HG03571 (cell line): ENCODE results near the gene KRT73.
"Not testable (repeated sequence)": the region's sequence is repeated elsewhere in the genome, so short reads cannot be mapped to it uniquely, and the experiment has no call there.

ENCODE experiments used
- ATAC-seq: cut with Tn5 transposase; IDR thresholded peaks from one replicate; pipeline ENCODE4 v1.9.1; 2021; ENCODE audit not compliant: unreplicated experiment

Gene KRT73

DNA sequence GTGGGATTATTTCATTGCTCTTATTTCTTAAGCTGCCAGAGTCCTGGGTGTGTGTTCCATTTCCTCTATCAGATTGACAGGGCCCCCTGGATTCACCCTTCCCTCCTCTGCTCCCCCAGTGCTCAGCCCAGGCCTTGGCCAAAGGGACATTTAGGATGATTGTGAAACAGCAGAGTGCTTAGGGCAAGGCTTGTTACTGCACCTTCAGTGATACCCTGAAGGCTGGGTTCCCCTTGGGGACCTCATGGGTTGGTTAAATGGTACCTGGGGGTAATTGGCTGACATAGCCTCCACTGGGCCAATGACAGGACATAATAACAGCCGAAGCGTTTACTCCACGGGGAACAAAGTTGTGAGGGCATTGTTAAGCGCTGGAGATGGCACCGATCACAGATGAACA lies 15.8 kb downstream of the KRT73 start:
- ATAC-seq: no peak

DNA sequence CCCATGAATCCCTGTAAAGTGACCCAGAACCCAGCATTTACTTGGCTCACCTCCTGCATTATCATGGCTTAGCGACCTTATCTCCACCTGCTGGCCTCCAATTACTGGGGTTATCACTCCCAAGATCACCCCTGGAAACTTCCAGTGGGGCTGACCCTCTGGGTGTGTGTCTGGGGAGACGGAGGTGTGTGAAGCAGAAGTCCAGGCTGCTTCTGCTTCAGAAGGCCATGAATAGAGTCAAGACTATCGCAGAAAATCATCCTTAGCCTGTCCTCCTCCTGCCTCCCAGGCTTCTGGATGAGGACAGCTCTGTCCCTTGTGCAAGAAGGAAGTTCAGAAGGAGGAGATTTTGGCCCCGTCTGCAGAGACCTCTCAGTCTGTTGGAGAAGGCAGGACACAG lies 16.7 kb downstream of the KRT73 start:
- ATAC-seq: no peak

DNA sequence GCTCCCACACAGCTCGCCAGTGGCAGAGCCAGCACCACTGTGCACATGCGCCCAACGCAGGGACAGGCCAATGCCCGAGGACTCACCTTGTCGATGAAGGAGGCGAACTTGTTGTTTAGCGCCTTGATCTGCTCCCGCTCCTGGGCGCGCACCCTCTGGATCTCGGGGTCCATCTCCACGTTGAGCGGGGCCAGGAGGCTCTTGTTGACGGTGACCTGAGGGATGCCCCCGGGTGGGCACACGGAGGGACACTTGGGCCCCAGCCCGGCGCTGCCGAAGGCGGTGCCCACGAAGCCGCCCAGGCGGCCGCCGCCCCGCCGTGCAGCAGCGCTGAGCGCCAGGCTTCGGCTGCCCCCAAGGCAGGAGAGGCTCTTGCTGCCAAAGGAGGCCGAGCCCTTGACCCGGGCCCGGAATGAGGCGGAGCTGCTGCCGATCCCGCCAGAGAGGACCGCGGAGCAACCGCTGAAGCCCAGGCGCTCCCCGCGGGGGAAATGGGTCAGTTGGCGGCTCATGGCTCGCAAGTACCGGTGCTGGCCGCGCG lies 17.3 kb downstream of the KRT73 start, which contains the start of gene KRT72:
KRT72 (minus strand) TSS at position 523 of the 541 bp plus-strand sequence; CDS start at position 512, 11 bp downstream.
- ATAC-seq: no peak

DNA sequence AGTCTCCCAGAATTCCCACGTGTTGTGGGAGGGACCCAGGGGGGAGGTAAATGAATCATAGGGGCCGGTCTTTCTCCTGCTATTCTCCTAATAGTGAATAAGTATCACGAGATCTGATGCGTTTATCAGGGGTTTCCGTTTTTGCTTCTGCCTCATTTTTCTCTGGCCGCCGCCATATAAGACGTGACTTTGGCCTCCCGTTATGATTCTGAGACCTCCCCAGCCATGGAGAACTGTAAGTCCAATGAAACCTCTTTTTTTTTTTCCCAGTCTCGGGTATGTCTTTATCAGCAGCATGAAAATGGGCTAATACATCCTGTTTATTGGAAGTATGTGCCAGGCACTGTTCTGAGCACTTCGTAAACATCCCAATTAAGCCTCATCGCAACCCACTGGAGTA lies 17.9 kb downstream of the KRT73 start:
- no peak for ATAC-seq

DNA sequence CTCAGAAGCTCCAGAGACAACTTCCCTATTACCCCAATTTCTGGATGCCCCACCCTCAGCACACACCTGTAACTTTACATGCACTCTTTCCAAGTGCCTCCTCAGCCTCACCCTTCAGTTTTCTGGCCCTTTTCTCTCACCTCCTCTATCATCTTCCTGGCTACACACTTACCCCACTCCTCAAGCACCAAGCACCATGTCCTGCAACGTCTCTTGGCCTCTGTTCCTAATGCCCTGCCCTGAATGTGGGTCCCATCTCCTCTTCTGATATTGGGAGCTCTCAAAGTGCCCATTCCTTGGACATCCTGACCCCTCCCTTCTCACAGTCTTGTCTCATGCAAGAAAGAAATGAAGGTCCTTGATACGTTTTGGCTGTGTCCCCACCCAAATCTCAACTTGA lies 18.3 kb downstream of the KRT73 start:
- ATAC-seq: no peak

DNA sequence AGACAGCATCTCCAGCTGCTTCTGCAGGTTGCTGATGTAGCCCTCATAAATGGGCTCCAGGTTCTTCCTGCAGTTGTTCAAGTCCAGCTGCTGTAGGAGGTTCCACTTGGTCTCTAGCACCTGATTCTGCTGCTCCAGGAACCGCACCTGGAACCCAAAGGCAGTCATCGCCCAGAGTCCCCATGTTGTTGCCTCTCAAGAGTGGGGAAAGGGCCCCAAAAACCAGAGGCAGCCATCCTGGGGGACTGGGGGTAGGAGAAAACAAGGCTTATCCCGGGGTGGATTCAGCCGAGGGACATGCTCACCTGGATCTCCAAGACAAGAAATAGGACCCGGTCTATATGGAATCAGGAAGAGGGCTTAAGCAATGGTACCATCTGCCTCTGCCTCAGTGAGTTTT lies 19.4 kb downstream of the KRT73 start:
- ATAC-seq: no peak

DNA sequence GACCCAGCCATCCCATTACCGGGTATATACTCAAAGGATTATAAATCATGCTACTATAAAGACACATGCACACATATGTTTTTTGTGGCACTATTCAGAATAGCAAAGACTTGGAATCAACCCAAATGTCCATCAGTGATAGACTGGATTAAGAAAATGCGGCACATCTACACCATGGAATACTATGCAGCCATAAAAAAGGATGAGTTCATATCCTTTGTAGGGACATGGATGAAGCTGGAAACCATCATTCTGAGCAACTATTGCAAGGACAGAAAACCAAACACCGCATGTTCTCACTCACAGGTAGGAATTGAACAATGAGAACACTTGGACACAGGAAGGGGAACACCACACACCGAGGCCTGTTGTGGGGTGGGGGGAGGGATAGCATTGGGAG lies 24.1 kb downstream of the KRT73 start:
- not testable (repeated sequence) for ATAC-seq

DNA sequence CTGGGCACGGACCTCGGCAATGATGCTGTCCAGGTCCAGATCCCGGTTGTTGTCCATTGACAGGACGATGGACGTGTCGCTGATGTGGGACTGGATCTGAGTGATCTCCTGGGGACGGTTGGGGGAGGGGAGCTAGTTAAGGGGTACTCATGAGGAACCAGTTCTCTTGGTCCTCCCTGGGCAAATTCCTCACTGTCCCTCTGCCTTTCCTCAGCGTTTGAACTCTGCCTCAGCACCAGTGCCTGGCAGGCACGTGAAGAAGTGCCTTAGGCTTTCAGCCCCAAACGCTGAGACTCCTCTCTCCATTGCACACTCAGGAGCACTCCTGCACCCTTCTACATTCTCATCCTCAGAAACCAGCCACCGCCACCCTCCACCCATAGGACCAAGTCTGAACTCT lies 26.8 kb downstream of the KRT73 start:
- ATAC-seq: no peak

DNA sequence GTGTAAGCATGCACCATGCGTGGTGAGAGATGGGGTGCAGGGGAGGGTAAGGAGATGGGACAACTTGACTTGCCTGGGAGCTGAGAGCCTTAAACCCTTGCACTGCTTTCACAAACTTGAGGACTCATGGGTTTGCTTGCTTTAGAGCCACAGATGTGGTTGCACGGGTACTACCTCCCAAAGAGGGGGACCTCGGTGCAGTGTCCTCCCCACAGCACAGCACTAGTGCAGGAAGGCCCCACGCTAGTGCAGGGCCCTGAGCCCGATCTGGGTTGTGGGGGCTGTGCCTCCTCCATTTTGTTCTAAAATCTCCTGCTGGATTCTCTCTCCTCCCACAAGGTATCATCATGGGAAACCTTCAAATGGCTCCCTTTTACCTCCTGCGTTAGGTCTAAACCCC lies 28.3 kb downstream of the KRT73 start:
- ATAC-seq: no peak

DNA sequence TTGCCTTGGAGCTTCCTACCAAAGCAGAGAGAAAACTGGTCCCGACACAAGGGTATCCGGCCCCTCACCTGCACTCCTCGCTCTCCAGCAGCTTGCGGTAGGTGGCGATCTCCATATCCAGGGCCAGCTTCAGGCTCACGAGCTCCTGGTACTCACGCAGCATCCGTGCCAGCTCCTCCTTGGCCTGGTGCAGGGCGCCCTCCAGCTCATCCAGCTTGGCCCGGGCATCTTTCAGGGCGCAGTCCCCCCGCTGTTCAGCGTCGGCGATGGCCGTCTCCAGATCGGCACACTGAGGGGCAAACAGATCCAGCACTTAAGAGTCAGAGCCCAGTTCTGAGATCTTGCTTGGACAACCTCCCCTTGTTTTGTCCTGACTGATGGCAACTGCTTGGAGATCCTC lies 30.8 kb downstream of the KRT73 start:
- ATAC-seq: no peak

DNA sequence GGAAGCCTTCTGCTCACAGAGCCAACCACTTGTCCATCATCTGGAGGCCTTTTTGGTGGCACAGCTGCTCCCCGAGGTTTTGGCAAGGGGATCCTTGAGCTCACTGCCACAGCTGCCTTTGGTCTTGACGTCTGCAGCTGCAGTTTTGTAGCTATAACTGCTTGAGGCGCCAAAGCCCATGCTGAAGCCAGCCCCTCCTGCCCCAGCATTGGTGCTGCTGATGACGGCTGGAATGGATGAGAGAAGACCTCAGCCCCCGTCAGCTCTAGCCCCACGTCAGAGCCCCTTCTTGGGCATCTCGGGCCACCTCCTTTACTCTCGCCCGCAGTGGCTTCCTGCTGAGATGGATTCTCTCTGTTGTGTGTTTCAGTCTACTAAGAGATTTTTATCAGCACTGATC lies 32.4 kb downstream of the KRT73 start:
- no peak for ATAC-seq

DNA sequence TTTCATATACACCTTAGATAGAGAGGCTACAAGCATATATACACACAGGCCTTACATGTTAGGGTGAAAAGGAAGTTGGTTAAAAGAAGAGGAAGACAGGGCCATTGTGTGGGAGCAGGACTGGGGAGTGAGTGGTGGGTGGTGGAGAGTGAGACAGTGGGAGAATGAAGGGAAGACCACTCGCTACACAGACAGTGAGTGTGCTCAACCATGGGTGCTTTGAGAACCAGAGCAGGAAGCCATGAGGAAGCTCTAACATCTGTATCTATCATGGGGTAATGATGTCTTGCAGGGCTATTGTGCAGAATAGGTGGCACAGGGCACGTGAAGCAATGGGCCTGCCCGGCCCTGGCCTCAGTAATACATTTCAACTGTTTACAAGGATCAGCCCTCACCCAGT lies 33.3 kb downstream of the KRT73 start:
- no peak for ATAC-seq

DNA sequence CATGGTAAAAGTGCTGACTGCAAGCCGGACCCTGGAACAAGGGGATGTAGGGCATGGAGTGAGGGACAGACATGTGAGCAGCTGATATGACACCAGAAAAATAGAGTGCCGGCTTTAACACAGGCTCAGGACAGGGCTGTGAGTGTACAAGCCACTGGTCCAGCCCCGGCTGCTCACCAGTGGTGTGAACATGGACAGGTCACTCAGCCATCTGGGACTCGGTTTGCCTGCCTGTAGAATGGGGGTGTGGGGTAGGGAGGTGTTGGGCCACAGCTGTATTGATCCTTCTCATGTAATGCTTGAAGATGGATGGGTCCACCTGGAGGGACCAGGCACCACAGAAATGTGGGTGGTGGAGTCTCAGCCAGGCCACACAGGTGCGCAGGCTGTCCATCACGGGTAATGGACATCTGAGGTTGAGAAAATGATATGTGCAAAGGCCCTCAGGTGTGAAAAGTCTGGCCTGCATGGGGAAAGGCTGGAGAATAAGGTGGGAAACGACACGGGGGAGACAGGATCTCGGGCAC lies 34.1 kb downstream of the KRT73 start:
- no peak for ATAC-seq

DNA sequence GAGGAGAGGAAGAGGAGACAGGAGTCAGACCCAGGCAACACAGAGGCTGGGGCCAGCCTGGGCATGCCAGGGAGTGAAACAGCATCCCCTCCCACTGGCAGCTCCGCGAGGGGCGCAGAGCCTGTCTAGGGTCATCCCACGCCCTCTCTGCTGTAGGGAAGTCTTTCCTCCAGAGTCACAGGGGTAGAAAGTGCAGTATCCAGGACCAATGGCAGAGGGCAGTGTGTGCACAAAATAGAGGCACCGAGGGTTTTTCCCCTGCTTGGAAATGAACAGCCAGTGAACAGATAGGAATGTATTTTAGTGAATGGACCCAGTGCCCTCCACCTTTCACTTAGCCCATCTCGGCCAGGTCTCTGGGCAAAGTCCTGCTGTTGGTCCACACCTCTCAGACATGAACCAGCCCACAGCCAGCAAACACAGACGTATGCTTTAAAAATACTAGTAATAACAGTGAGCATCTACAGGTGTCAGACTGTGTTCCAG lies 35.3 kb downstream of the KRT73 start:
- no peak for ATAC-seq

DNA sequence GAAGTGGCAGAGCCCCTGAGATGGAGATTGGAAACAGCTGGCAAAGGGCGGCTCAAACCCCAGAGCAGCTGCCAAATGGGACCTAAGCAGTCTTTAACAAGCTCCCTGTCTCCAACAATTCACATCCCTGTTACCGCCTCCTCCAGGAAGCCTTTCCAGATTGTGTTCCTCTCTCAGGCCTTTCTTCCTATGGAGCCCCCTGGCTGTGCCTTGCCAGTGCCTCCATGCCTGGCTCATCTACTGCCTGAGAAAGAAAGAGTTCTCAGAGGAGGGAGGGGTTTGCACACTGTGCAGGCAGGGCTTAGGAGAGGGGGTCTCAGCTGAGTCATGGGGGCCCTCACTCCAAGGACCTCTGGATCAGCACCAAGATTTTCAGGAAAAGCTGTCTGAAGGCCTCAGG lies 35.9 kb downstream of the KRT73 start:
- ATAC-seq: no peak

DNA sequence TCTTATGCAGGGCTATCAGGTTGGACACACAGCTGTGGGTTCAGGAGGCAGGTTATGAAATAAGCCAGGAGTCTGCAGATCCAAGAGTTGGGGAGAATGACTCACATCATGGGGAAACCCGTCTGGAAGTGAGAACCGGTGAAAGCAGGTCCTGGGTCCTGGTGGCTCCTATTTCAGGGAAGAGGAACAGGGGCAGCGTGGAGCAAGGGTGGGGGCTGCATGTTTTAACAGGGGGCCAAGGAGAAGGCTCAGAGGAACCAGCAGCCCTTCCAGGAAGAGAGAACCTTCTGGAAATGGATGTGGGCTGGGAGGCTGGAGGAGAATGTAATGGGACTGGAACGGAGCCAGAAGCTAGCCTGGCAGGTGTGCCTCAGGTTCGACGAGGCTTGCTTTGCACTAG lies 36.9 kb downstream of the KRT73 start:
- ATAC-seq: no peak

DNA sequence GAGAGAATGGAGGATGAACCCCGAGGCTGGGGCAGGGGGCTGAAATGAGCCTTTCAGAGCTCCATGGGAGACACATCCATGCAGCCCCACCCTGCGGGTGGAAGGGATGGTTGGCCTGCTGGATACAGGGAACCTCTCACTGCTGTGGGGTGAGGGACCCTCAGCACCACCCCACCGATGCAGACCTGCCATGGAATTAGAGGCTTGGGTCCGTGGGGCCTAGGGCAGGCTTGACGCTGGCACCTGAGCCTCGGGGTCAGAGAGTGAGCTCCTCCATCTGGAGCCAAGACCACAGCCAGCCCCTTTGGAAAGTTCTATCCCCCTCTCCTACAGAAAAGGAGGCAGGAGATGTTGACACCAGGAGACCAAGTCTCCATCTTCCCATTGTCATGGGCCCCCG lies 37.3 kb downstream of the KRT73 start:
- ATAC-seq: no peak

DNA sequence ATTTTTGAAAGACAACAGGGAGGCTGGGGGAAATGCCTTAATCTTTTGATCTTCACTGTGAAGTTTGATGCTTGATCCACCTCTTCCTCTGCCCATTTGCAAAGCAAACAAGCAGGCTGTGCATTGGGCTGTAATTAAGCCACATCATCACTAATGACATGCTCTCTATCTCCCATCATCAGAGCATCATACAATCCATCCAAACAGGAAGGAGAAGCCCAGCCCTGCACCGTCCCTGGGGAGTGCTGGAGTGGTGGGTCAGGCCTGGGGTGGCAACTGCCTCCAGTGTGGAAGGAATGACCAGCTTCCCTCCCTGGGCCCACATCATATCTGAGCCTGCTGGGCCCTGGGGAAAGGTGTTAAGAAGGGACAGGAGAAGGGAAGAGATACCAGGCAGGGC lies 37.9 kb downstream of the KRT73 start:
- ATAC-seq: no peak

DNA sequence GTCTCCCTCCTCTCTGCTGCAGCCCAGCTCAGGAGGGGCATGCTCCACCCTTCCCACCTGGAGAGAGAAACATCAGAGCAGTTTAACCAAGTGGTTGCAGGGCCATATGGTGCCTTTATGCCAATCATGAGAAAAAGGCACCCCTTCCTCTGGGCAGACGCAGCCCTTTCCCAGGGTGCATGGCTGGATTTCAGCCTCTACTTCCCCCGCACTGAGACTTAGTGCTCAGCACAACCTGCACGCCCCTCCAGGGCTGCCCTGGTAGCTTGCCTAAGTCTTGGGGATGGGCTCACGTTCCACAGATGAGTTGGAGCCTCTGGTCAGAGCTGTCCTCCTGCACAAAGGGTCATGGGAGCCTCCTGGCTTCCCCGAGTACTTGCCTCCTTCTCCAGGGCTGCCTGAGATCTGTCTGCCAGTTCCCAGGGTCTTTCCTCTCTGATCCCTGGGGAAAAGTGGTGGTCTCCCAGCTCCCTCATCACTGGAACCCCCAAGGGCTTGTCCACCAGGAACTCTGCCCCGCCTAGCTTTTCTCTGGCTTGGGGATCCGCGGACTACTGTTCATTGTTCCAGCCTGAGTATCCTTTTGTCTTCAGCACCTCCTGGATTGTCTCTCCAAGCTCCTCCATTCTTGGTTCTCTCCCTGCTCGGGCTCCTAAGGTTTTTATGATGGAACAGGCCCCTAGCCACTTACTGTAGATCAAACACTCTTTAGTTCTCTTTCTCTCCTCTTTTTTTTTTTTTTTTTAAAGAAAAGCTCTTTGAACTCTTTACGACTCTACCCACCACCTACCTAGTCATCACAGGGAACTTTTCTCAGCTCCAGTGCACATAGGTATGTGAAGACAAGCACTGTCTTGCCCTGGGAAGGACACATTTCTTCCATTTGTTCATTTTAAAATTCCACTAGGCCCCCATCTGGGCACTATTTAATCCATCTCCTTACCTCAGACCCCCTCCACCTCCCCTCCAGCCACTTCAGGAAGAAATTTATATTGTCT lies 38.6 kb downstream of the KRT73 start:
- ATAC-seq: no peak

DNA sequence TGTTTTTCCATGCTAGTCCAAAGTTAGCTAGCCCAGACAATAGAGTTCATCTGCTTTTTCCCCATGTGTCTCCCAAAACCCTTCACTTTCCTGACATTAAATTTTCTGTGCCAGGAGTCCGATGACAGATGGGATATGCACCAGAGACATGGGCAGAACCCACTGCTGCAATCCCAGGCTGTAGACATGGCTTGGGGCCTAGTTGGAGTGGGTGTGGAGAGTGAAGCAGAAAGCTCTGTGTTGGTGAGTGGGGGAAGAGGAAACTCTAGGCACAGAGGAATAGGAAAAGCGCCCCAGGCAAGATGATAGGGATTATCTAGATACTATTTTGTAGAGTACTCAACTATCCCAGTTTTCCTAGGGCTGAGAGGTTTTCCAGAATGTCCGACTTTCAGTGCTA lies 39.9 kb downstream of the KRT73 start:
- ATAC-seq: no peak

DNA sequence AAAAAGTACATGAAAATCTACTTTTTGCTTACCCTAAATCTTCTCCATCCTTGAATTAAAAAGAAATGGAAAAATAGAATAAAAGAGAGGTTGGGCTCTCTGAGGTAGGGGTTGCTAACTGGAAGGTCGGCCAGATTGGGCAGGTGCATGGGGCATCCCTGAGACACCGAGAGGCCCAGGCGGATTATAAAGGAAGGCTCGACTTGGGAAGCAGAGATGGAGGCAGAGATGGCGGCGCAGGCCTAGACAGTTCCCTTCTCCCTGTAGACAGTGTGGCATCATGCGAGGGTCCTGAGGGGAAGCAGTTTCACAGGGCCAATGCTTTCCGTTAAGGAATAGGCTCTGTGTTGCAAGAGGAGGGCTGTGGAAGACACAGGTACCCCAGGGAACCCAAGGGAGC lies 41.0 kb downstream of the KRT73 start:
- ATAC-seq: no peak

DNA sequence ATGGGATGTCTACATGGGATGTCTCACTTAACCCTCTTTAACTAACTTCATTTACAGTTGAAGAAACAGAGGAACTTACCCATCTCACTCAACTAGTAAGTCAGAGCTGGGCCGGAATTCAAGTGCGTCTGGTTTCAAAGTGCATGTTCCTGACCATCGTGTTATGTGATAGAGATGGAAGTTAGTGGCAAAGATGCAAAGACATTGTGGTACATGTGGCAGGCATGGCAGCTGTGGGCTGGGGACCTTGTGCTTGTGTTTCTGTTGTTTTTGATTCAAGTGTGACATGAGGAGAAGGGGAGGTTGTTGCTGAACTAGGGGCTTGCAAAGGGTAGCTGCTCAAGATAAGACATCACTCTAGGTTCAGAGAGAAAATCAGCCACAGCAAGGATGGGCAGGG lies 42.4 kb downstream of the KRT73 start:
- ATAC-seq: no peak
